Measurements from ENCODE around the gene ATP10D. TPM values are rescaled to one million over a fixed set of nuclear protein-coding genes. Genes with fewer than 3 reads are reported as not detected.

The ATP10D gene
- total RNA-seq, 4 donors from 2014 or later, result 32.4 to 65.6 (median 39.3) TPM

DNA sequence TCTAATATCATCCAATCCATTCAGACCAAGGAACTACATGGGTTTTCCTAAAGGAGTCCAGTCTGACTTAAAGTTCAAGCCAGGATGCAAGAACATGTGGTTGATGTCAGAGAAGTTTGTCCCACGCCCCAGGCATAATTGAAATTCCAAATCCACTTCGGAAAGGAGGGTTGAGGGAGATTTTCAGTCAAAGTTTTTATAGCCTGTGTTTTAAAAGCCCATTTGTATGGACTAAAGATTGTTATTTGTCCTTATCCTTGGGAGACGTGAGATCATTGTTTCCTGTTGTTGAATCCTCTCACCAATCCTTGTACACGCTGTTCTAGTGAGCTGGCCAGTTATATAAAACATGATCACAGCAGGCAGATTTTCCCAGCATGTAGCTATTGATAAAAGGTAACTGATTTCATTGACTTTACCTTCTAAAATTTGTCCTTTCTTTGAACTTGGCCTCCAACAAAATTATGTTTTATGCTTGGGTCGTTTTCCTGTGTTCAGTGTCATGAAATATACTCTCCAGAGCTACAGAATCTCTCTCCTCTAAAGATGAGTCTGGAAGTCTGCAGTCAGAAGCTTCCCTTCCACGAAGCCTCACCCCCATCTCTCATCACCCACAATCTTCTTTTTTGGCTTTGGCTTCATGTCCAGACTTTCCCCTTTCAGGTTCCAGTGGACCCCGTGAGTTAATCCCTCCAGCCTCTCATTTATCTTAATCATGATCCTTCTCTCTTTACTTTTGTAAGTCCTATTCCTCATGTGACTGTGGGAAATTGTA lies 92.9 kb downstream of the ATP10D start:
- no peak for TF ChIP-seq CTCF (IDR thresholded peaks at IDR 0.05)
- TF ChIP-seq POLR2A (IDR thresholded peaks at IDR 0.05), result no peak
- intact Hi-C loops (cut with DNase I; ENCODE audit: low total_unique reads), result loop anchor here (5.0 kb wide), 1 partner anchor 926 kb away; no protein-coding TSS in a partner anchor
- 59 to 70% methylated on average over 7 of the region's 7 CpGs for WGBS, 2 donors
- no peak overlapping the region for H3K4me3 ChIP-seq (ENCODE audit: low read depth, poor library complexity, severe bottlenecking)
- DNase-seq (ENCODE audit: low spot score in 2 of 2), result no peak

GRCh38 chr4:47579235-47579634 lies 94.2 kb downstream of the ATP10D start:
- TF ChIP-seq CTCF (IDR thresholded peaks at IDR 0.05) (no peak), POLR2A (IDR thresholded peaks at IDR 0.05) (no peak)
- DNase-seq (ENCODE audit: low spot score in 2 of 2), result no peak
- intact Hi-C loops (cut with DNase I; ENCODE audit: low total_unique reads), result loop anchor here (5.0 kb wide), 1 partner anchor 927 kb away; no protein-coding TSS in a partner anchor
- WGBS, 2 donors, result 80 to 85% methylated on average over 3 of the region's 3 CpGs
- H3K4me3 ChIP-seq (ENCODE audit: low read depth, poor library complexity, severe bottlenecking), result no peak overlapping the region

- no peak for DNase-seq (ENCODE audit: low spot score in 2 of 2)
- WGBS, 2 donors, result 0 to 90% methylated on average over 1 of the region's 1 CpG
- no peak overlapping the region for H3K4me3 ChIP-seq (ENCODE audit: low read depth, poor library complexity, severe bottlenecking)
- intact Hi-C loops (cut with DNase I; ENCODE audit: low total_unique reads), result no loop called here
- no peak for TF ChIP-seq POLR2A (IDR thresholded peaks at IDR 0.05)
- TF ChIP-seq CTCF (IDR thresholded peaks at IDR 0.05), result no peak
Observed at GRCh38 chr4:47590325-47590724, 105.2 kb downstream of the ATP10D start.

DNA sequence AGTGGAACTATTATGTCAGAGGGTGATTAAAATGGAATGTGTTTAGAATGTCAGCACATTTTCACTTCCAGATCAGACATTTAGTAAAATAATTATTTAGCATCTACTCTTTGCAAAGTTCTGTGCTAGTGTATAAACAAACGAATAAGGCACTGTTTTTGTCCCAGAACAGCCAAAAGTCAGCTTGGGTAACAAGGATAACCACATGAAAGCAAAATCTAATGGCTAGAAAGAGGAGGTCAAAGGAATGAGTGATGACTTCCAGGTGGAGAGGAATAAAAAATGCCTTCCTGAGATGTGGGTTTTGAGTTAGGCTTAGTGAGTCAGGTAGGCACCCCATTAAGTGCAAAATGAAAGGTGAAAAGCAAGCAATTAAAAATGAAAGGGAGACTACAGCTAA lies 112.6 kb downstream of the ATP10D start:
- DNase-seq (ENCODE audit: low spot score in 2 of 2), result no peak
- 71% methylated on average over 1 of the region's 1 CpG for WGBS, 2 donors
- intact Hi-C loops (cut with DNase I; ENCODE audit: low total_unique reads), result no loop called here
- no peak overlapping the region for H3K4me3 ChIP-seq (ENCODE audit: low read depth, poor library complexity, severe bottlenecking)
- no peak for TF ChIP-seq CTCF (IDR thresholded peaks at IDR 0.05)
- TF ChIP-seq POLR2A (IDR thresholded peaks at IDR 0.05), result no peak

GRCh38 chr4:47598320-47598719 lies 113.2 kb downstream of the ATP10D start:
- no peak for TF ChIP-seq CTCF (IDR thresholded peaks at IDR 0.05)
- TF ChIP-seq POLR2A (IDR thresholded peaks at IDR 0.05), result no peak

More at GRCh38 chr4:47598320-47598719, 113.2 kb downstream of the ATP10D start:
- H3K4me3 ChIP-seq (ENCODE audit: low read depth, poor library complexity, severe bottlenecking), result no peak overlapping the region
- WGBS, 2 donors, result 29 to 46% methylated on average over 1 of the region's 1 CpG
- intact Hi-C loops (cut with DNase I; ENCODE audit: low total_unique reads), result no loop called here
- DNase-seq (ENCODE audit: low spot score in 2 of 2), result no peak

All from lower leg skin (tissue), 4 donors.